GM10847 (cell line): Measurements from ENCODE around the gene CPNE1.

Experiments
- POLR2A ChIP-seq: IDR thresholded peaks from 2 replicates; pipeline ENCODE4 v1.6.1; 2011; ENCODE audit not compliant: insufficient read length; ENCODE audit errors: extremely low read depth

The CPNE1 gene

DNA sequence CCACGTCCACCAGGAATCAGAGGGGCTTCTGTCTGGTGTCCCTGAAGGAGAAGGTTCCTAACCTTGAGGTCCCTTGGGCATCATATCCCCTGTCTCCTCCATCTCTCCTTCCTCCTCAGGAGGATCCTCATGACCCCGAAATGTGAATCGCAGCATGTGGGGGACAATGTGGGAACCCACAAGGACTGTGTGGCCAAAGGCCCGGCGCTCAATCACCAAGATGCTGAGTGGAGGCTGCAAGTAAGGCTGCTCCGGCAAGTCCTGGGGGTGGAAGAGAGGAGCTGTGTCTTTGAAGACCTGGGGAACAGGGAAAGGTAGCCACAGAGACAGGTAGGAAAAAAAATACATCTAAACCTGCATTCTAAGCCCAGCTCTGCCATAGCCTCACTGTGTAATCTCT lies 85.5 kb downstream of the CPNE1 start:
- no peak for TF ChIP-seq POLR2A

DNA sequence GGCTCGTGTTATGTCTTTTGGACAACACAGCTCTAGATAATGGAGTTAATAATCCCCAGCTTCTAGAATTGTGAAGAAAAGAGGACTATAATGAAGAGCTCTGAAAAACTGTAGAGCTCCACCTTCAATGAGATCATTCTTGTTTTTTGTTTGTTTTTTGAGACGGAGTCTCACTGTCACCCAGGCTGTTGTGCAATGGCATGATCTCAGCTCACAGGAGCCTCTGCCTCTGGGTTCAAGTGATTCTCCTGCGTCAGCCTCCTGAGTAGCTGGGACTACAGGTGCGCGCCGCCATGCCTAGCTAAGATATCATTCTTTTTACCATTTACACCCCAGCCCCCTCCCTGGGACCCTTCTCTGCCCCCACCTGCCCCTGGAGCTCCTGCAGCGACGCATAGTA lies 86.2 kb downstream of the CPNE1 start:
- no peak for TF ChIP-seq POLR2A

DNA sequence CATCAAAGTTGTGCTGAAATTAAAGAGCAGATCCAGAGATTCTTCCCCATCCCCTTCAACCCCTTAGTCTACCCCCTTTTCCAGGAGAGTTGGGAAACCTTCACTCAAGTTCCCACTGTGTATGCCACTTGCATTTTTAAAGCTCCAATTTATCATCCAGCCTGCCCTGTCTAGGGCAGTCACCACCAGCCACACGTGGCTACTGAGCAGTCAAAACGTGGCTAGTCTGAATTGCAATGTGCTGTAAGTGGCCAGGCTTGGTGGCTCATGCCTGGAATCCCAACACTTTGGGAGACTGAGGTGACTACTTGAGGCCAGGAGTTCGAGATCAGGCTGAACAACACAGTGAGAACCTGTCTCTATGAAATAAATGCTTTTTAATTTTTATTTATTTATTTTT lies 87.9 kb downstream of the CPNE1 start:
- TF ChIP-seq POLR2A: no peak
